Activated CD4-positive, alpha-beta T cell treated with anti-CD3 and anti-CD28 coated beads for 24 hours (primary cell): ENCODE results near the gene CRB2.

Experiments used
- DNase-seq, 2 donors: peaks; one replicate each; pipeline ENCODE4 v3.0.0-alpha.2; 2020; ENCODE audit warnings: low read depth in 2 of 2

CRB2 gene

DNA sequence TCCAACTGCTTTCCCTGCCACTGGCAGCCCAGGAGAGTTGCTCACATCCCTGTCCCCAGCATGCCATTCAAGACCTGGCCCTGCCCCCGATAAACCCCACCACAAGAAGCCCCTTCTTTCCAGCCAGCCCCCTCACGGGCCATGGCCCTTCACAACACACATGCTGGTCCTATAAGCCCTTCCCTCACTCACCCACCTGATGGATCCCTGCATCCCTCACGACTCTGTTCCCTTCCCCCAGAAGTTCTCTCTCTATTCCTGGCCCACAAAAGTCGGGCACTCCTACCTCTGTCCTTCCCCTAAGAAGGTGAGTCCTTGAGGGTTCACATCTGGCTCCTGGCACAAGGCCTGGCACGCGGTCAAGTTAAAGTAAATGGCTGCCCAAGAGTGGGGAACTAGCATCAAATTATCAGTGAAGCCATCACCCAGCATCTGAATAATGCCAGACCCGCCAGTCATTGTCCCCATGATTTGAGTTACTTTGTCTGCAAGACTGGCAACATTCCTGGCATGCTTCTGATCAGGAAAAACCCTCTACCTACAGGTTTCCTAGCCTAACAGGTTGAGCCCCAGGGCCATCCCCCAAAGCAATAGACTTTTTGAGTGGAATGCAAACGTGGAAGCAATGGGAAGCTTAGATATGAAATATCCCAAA lies 65.9 kb downstream of the CRB2 start:
- DNase-seq: no peak

DNA sequence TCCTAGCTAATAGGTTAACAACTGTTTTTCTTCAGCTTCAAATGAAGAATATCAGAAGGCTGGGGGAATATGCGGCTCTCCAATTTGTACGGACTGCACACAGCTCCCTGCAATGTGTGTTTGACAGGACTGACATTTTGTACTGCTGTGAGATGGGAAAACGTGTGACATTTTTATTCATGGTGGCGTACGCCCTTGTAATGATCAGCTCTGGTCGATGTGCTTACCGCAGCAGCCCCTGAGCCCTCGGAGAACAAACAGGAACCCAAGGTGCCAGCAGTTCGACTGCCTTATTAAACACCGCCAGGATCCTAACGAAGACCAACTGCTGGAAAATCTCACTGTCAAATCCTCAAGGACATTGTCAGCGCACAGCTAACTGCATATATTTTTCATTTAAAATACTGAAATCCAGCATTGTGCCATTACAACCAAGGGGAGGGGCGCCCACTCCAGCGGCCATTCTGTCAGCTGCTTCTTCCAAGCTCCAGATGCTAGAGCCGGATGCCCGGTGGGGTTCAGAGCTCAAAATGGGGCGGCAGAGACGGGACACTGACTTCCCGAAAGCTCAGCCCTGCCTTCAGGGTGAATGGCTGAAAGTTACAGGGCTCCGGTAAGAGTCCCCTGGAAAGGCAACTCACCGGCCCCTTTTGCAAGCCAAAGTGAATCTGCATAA lies 66.8 kb downstream of the CRB2 start:
- no peak for DNase-seq

DNA sequence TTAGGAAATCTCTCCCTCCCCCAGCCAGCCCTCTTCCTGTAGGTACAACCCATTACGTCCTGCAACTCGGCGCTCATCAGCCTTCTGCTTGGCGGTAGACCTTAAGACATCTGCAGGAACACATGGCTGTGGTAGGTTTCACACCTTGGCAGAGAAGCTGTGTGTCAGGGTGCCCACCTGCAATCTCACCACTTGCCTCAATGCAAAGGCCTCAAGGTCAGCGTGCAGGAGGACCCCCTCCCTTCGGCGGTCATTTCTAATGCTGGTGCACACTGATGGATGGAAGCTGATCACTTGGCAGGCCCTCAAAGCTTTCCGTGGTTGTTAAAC lies 67.3 kb downstream of the CRB2 start:
- DNase-seq: no peak

DNA sequence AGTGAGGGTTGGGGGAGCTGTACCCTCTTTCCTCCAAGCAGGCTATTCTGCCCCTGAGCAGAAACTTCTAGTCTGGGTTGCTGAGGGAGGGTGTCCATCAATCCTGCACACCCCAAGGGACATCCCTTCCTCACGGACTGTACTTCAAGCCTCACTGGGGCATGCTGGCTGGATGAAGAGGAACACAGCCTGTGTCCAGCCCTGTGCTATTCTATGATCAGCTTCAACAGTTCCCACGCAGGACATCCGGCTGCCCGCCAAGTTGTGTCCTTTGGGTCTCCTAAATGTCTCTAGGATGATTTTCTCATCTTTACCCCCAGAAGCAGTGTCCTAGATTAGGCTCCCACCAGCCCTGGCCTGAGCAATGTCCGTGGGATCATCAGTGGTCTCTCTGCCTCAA lies 68.1 kb downstream of the CRB2 start:
- DNase-seq: no peak

DNA sequence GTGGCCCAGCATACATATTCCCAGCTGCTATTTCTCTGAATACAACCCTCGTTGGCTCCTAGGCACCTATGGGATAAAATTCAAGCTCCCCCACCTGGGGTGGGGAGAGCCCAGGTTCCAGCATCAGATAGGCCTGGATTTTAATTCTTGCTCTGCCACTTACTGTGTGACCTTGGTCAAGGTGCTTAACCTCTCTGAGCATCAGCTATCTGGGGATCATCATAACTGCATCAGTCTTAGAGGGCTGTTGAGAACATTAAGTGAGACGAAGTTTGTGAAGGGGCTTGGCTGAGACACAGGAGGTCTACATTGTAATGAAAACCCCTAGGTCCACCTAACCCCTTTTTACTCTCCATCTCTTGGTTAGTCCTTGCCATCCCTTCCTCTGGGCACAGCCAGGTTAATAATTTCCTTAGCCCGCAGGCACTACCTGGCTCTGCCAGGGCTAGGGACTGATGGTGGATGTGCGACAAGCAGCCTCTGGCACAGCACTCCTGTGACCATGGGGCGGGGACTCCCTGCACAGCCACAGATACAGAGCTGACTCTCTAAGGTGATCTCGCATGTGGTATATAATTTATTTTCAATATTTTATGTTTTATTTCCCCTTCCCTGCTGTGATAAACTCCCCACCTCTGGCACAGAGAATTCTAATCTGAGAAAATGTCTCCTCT lies 68.7 kb downstream of the CRB2 start:
- DNase-seq: no peak

DNA sequence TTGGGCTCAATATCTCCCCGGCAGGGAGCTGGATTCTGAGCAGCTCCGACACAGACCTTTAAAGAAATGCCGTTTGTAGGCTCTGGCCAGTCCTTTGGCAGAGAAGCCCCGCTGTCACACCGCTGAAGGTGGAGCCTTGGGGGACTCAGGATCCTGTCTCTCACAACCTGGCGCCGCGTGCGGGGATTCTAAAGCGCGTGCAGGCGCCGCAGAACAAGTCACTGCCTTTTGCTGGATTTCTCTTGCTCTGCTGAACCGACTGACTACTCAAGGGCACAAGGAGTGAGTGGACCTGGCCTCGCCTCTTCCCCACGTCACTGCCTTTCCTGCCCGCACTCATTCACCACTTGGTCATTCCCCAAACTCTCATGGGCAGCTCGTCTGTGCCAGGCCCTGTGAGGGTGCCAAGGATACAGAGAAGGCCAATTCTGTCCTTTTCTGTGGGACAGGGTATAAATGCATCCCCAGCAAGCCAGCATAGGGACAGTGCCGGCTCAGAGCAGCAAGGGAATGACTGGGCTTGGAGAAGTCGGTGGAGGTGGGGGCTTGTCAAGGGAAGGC lies 69.3 kb downstream of the CRB2 start:
- no peak for DNase-seq

DNA sequence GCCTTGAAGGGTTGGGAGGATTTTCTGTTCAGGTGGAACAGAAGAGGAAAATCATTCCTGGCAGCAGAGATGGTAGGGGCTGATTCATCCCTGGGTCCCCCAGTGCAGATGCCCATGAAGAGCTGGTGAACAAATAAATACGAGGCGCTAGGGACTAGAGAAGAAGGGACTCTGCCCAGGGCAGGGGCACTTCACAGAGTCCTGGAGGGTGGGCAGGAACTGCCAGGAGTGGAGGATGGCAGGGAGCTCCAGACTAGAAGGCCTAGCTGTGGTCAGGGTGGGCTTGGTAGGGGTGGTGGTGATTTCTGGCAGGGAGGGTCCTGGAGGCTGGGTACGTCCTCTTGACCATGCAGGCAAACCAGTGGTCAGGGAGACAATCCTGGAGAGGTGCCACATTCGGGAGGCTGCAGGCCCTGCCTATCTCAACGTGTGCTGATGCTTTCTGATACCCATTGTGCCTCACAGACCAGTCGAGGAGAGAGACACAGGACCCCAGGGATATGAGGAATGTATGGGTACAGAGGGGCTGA lies 69.9 kb downstream of the CRB2 start:
- DNase-seq: no peak

DNA sequence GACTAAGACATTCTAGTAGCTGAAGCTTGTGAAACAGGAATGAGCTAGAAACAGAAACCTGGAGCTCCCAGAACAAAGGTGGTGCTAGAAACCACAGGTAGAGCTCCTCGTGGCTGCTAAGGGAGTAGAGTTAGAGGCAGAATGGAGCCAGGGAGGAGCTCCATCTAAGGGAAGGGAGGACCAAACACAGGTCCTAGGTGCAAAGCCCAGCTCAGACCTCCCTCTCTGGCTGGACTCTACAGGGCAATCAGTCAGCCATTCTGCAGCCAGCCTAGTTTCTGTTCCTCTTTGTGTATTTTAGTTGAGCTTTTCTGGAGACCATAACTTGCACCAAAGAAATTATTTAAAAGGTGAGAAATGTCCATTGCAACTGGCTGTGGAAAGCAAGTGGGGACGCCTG lies 70.4 kb downstream of the CRB2 start:
- no peak for DNase-seq
